Daoy (cell line): ENCODE data around the gene PNCK. TPM values are rescaled to one million over a fixed set of nuclear protein-coding genes. Genes with fewer than 3 reads are reported as not detected.

Experiments
- DNase-seq: peaks from one replicate; pipeline ENCODE4 v3.0.0-alpha.2; 2015; ENCODE audit warnings: low read depth
- total RNA-seq: library from RNA; depleted of rRNA; stranded (reverse); fragments of >200 nt; shearing (Covaris generic); gene quantifications from 2 replicates; pipeline ENCODE4 v1.2.3, GENCODE V29; 2014

Gene PNCK
- total RNA-seq, 1 experiment from 2014 or later, result not detected

DNA sequence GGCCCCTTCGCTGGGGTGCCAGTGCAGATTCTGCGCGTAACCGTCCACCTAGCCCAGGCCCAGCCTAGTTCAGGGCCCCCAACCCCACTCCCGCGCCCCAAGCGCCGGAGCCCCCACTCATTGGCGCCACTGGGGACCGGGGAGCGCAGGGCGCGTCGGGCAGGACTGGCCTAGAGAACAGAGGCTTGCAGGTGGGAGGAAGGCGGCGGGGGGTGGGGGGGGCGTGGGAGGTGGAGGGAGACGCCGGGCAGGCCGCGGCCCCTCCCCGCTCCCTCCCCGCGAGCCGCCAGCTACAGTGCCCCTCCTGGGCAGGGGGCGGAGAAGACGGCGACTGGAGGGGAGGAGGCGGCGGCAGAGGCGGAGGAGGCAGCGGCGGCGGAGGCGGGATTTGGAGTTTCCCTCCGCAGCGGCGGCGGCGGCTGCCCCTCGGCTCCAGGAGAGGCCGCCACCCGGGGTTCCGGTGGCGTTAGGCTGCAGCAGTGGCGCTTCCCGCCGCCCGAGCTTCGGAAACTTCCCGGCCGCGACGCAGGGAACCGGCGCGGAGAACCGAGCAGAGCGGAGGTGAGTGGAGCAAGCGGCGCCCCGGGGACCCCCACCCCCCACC is 31.5 kb downstream of the PNCK start:
- peak; percentile 13 for DNase-seq

DNA sequence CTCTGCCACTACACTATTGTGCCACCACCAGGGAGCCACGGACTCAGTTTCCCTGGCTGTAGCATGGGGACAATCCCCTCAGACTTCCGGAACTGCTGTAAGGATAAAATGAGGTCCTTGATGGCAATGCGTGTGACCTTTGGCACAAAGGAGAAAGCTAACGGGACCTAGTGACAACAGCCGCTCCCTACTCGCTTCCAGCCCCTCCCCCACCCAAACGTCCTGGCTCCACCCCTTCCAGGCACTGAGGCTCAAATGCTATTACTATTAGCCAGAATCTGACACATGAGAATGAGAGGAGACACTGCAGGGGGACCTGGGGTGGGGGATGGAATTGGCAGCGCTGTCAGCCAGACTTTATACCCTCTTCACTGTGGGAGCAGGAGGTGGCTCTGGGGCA is 32.0 kb downstream of the PNCK start:
- no peak for DNase-seq

DNA sequence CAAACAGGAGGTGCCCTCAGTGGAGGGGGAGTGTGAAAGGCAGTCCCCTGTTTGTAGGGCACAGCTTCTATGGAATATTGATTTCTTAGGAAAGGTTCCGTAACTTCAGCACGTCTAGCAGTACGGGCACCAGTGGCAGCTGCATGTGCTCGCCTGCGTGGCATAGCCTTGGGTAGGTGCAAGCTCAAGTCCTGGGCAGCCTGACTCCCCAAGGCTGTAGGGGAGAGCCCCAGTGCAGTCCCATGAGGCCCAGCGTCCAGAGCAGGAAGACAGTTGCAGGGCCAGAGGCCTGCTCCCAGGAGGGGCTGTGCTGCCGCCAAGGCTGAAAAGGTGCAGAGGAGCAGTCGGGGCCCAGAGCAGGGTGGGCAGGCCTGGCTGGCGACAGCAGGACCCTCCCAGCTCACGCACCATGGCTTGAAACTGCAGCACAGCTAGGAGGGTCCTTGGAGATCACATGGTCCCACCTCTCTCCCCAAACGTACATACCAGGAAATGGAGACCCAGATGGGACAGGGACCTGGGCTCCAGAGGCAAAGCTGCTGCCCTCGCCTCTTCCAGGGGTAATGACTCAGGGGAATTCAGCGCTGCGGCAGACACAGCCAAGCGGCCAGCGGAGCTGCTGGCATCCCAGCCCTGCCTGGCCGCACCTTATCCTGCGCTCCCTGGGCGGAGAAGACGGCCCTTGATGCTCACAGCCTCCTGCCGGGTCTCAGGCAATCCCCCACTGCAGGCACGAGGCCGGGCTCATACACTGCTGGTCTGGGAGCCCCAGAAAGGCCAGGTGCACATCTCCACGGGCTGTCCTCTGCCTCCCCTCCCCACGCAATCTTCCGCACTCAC is 32.7 kb downstream of the PNCK start:
- DNase-seq, result no peak

DNA sequence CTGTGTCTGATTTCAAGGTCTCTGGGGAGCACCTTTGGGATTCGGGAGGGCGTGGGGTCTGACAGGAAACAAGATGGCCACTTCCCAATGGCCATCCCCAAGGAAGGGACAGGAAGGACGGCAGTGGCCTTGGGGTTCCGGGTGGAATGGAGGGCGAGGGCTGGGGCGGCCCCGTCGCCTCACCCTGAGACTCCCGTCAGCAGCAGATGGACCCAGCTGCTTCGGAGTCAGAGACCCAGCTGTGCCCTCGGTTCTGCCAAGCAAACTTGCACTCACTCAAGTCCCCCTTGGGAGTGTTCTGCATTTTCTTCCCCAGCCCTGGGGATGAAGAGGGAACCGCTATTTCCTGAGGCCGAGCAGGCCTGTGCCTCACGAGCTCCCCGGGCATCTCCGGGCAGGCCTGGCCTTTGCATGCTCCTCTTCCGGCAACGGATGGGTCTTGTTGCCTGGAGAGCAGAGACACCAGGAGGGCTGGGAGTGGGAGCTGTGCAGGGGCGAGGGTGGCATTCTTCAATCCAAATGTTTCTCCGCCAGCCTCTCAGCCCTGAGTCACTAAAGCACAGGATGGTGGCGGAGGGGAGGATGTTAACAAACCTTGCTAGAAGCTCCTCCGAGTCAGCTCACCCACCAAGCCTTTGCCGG is 33.4 kb downstream of the PNCK start:
- DNase-seq, result no peak

DNA sequence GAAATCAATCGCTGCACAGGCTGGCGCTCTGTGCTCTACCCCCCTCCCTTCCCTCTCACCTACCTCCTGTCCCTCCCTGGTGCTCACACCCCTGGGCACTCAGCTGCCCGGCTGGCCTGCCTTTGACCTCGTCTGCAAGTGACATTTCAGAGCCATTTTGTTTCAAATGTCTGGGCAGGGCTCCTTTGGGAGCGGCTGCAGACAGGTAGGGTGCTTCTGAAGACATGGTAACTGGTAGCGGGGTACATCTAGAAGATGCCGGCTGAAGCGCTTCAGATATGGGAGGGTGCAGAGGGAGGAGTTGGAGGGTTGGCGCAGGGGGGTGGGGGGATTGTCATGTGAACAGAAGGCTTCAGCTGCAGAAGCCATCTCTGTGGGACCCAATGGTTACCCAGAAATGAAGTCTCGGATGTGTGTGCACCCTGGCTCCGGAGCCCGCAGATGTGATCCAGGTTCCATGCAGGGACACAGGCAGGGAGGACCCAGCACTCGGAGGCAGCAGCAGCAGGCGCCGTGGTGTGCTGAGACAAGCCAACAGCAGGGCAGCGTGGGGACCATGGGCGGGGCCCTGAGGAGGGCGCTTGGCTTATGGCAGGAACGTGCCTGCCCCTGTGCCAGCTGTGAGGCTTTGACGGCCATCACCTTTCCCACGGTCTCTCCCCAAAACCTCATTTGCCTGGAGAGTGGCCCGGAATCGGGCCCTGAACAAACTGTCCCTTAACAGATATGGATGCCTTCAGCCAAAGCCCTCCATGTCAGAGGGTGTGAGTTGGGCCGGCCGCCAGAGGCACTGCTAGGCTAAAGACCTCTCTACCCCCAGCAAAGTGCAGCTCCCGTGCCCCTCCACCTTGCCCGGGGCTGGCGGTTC is 34.2 kb downstream of the PNCK start:
- no peak for DNase-seq

DNA sequence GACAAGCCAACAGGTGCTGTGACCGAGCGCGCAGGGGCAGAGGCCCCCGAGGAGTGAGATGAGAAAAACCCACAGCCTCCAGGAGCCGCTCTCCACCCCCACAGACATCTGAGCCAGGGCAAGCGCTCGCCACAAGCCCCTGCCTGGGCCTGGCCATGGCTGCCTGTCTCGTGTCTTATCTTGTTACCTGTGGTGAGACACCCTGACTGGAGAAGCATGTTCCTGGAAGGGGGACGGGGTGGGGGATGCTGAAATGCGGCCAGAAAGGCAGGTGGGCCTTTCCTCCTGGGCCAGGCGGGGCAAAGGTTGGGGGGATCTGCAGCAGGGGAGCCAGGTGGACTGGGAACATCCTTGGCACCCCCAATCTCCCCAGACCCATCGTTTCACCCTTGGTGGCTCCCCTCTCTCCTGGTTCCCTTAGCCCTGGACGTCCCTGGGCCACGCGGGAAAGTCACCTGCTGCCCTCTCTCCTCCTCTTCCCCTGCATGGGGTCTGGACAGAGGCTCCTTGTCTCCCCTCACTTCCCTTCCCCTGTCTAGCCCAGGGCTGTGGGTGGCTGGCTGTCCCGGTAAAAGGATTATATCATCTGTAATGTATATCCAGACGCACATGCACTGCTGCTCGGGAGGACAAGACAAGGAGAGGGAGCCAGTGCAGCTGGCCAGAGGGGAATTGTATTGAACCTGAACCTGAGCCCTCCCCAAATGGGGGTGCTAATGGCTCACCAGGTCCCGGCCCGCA is 35.0 kb downstream of the PNCK start:
- DNase-seq, result no peak

DNA sequence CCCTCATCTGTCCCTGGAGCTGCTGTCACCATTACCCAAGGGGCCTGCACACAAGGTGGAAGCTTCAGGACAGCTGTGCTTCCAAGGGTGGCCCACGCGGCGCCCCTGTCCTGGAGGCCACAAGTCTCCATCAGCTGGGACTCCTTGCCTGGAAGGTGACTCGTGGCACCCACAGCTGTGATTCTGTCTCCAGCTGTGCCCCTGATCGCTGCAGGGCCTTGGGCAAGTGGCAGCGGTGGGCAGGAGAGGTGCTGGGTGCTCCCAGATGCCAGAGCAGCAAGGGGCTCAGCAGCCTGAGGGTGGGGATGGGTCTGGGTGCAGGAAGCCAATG is 35.6 kb downstream of the PNCK start:
- no peak for DNase-seq

DNA sequence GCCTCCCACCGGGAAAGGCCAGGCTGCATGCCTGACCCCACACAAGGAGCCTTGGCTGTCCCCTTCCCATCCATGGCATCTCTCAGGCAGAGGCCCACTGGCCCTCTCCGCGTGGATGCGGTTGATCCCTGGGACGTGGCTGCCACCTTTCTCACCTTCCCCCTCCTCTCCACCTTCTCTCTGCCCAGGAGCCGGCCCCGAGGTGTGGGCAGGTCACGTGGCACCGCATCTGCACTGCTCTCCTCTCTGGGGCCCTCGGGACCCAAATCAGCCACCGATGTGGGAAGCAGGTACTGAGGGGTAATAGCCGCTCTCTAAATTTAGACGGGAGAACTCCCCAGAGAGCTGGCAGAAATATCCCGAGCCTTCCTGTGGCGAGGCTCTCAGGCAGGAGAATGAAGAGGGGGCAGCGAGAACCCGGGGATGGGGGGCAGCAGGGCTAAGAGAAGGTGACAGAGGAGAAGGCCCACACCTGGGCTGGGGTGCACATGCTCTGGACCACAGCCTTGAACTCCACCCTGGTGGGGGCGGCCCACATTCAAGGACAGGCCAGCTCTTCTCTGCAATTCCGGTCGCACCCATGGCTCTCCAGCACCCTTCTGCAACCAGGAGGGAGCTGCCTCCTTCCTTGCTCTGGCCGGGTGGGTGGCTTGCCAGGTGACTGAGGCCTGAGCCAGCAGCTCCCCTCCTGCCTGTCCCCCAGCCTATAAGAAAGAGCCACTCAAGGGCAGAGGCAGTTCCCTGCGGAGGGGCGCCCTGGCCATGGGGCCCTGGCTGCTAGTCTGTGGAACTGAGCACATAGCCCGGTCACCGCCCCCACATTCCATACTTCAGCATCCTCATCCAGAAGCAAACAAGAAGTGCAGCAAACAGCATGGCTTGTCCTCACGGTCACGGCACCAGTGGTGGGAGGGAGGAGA is 36.2 kb downstream of the PNCK start:
- no peak for DNase-seq

DNA sequence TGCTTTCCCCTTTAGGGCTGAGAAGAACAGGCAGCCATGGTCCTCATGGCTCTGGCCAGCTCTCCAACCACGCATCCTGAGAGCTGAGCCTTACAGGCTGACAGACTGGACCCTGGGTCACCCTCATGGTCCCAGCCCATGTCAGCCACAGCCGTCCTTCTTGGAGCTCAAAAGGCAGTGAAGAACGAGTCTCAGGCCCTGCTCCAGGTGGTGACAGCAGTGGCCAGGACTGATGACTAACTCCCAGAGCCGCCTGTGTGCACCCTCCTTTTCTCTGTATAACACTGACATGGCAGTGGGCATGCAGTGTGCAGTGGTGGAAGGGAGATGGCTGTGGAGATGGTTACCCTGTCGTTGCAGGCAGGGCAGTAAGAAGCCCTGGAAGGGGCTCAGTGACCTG is 36.9 kb downstream of the PNCK start:
- DNase-seq, result no peak

DNA sequence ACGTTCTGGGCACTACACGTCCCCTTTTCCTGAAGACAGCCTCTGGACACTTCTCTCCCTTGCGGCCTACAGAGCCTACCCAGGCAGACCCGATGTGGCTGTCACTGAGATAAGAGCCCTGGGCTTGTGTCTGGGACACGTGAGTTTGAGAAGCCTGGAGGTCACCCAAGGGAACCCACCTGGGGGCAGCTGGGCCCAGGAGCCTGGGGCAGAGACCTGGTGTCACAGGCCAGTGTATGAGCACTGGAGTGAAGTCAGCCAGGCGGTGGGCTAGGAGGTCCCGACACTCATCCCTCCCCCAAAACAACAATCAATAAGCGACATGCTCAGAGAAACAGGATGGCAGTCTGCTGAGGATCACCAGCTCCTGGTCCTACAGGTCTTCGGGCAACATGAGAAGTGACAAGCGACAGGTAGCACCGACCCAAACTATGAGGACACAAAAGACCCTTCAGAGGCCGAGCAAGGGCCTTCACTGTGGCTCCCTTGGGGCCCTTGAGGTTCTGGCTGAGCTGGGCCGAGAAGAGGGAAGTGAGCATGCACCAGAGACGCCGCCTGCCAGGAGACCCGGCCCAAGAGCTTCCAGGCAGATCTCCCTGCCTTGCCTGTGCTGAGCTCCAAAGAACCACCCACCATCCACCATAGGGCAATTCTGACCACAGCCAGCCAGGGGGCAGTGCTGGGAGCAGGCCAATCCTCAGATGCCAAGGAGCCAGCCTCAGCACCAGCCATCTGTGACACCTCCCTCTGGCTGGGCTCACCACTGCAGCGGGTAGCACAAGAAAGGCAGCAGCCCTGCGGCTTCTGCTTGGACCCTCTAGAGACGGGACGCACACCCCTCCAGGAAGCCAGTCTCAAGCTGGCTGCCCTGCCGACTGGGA is 37.6 kb downstream of the PNCK start:
- DNase-seq, result peak; percentile 62

DNA sequence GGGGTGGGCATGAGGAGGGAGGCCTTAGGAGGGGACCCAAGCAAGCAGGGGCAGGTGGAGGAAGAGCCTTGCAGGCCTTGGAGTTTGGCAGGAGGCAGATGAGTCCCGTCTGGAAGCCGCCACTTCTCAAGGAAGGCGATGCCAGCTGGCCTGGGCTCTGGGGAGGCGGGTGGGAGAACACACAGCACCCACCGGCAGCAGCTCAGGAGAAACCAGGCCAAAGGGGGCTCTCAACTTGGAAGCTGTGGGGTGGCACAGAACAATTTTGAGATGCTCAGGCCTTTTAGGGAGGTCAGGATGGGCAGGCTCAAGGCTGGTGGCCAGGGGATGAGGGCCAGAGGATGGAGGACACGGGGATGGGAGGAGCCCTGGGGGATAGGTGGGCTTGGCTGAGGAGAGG is 38.2 kb downstream of the PNCK start:
- no peak for DNase-seq

DNA sequence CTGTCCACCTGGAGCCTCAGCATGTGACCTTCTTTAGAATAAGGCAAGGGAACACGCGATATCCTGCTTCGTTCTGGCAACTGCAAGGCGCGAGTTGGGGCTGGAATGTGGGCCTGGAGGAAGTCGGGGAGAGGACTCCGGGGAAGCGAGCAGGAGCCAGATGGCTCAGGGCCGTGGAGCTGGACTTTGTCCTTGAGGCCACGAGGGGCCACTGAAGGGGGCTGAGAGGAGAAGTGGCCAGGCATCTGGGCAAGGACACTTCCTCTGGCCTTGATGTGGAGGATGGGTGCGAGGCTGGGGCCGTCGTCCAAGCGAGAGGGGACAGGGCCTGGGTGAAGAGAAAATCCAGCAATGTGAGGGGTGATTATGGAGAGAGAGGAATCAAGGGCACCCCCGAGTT is 38.8 kb downstream of the PNCK start:
- no peak for DNase-seq

DNA sequence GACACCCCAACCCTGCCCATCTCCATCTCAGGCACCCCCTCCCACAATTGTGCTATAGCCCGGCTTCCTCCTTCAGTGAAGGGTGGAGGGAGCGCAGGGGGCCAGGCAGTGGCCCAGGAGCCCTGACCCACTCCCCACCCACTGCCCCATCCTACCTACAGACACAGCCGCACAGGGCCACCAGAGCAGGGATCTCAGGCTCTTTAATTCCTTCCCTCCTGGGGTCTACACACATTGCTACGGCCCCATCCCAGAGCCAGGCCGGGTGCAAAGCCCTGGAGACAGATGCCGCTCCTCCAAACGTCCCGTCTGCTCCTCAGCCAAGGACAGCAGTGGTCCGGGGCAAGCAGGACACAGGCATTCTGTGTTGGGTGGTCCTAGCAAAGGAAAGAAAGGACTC is 39.4 kb downstream of the PNCK start:
- no peak for DNase-seq

DNA sequence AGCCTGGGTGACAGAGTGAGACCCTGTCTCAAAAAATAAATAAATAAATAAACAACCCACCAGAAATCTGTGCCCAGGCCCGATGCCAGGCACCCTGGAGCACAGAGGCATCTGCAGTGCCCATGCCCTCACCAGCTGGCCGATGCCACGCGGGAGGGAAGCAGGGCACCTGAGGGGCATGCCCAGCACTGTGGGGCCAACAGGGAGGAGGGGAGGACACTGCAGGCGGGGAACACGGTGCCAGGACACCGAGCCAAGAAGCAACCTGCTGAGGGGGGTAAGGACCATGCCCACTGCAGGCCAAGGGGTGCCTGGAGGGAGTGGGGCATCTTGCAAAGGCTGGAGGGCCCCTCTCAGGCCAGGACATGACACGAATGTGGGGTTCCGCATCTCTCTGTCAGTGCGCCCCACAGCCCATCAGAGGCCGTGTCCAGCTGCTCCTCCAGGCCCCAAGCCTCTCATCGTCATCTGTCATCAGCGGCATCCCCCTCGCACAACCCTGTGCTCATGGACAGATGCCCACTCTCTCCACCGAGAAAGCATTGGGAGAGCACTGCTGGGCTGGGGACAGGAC is 39.9 kb downstream of the PNCK start:
- DNase-seq, result no peak

DNA sequence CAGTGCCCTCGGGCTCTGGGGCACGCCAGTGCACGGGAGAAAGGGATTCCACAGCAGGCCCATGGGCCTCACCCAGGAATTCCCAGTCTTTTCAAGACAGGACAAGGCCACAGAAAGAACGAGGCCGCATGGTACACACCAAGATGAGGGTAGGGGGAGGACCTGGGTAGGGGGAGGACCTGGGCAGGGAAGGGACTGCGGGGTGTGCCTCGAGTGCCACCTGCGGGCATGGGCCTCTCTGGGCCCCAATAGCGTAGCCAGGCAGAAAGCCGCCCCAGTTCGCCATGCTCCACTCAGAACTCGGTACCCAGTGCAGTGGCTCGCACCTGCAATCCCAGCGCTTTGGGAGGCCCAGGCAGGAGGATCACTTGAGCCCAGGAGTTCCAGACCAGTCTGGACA is 40.6 kb downstream of the PNCK start:
- DNase-seq, result no peak

DNA sequence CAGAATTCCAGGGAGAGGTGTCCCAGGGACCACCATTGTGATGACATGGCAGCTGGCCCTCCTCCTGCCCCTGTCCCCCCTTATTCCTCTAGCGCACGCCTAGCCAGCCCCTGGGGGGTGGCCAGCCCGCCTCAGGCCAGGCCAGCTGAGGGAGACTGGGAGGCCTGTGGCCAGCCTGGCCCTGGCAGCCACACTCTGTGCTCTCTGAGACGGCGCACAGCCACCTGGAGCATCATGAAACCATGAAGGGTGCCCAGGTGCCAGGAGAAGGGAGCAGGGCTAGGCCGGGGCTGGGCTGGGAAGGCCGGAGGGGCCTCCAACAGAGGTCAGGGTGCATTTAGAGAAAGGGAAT is 41.0 kb downstream of the PNCK start:
- no peak for DNase-seq

DNA sequence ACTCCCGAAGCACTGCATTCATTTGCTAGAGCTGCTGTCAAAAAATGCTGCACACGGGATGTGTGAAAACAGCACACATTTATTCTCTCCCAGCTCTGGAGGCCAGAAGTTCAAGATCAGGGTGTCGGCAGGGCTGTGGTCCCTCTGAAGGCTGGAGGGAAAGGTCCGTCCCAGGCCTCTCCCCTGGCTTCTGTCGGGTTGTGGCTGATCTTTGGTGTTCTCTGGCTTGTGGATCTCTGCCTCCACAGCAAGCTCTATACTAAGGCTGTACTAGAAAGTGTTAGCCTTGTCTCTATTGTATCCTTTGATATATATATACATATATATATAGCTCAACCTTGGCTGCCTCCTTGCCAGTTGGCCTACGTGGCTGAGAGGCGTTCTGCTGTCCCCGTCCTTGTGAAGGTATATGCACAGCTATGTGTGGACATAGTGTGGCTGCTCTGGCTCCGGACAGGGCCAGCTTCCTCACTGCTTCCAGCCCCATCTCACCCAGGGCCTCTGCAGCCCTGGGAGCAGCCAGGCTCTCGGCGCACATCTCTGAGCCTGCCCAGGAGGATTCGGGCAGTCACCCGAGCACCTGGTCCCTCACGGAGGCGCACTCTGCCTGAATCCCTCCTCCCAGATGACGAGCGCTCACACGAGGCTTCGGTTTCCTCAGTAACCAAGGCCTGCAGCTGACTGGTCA is 41.6 kb downstream of the PNCK start:
- no peak for DNase-seq

DNA sequence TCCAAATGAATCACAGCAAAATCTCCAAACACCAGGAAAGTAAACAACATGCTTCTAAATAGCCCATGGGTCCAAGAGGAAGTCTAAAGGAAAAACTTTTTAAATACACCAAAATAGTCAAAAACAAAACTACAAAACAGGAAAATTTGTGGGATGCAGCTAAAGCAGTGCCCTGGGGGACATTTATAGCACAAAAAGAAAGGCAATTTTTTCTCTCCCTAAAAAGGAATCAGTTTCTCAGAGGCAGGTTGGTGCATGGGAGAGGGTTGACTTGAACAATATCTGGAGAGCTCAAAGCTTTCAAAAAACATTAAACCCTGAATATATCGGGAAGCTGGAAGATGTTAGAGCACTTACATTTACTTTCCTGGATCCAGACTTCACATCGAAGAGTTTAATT is 42.3 kb downstream of the PNCK start:
- DNase-seq, result no peak

DNA sequence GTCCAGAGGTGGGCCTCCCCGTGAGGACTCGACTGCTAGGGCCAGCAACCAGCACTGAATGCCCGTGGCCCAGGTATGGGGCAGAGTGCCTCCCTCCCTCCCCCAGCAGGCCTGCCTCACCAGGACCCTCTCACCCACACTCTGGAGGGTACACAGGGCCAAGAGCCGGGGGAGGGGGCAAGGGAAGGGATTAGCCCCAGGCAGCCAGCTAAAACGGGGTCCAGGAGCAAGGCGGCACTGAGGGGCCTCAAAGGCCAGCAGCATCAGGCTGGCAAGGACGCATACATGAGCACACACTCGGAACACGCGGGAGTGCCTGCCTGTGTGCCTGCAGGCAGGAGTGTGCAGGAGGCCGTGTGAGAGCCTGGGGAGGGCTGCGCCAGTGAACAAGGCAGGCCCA is 44.9 kb downstream of the PNCK start:
- no peak for DNase-seq
